GM21619 (cell line): Measurements from ENCODE around the gene FTO.

ENCODE experiments used
- ATAC-seq: cut with Tn5 transposase; IDR thresholded peaks from one replicate; pipeline ENCODE4 v1.9.1; 2021; ENCODE audit not compliant: unreplicated experiment

FTO gene

GRCh38 chr16:53780051-53780450 is 76.1 kb downstream of the FTO start:
- ATAC-seq: no peak

DNA sequence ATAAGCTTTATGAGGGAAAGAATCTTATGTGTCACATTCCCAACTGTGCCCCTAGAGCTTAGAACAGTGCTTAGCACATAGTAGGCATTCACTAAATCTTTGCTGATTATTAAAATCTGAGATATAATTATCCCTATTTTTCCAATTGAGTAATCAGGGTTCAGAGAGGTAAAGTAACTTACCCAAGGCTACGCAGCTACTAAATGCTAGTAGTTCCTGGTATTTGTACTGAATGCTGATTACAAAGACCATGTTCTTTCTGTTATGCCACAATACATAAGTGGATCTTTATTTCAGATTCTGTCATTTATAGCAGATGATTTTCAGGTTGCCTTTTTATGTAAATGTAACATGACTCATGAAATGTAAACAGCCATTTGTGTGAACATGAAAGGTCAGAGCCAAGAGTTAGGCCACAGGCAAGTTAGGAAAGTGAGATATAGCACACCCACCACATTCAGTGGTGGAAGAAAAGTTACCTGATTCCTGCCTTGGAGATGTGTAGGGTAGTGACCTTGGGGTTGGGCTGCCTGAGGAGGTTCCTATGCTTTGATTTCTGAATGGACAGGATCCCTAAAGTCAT is 77.2 kb downstream of the FTO start:
- no peak for ATAC-seq

DNA sequence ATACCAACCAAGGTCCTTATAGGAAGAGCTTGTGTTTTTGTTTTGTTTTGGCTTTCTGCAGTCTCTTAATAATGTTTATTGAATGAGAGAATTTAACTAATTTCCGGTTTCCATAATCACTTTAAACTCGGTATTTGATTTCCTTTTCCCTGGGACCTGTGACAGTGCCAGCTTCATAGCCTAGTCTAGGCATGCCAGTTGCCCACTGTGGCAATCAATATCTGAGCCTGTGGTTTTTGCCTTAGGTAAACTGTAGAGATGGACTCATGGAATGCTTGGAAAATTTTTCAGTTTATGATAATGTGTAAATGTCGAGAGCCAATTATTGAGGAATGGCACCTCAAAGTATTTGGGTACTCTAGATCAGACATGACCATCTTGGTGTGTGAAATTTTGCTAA is 78.2 kb downstream of the FTO start:
- no peak for ATAC-seq

- no peak for ATAC-seq
Observed at GRCh38 chr16:53784291-53784690, 80.3 kb downstream of the FTO start.

GRCh38 chr16:53785044-53785443 is 81.1 kb downstream of the FTO start:
- no peak for ATAC-seq

DNA sequence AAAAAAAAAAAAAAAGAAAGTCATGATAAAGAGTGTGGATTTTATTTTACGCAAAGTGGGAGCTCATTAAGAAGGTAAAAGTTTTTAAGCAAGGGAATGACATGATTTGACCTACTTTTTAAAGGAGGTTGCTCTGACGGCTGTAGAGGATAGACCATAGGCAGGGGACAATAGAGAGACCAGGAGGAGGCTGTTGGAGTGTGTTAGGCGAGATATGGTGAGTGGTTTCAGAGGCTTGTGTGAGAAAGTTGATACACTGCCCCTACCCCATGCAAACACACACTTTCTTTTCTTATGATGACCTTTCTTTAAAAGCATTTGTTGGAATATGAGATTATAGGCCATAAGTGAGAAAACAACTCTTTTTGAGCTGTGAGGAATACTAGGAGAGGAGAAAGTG is 82.0 kb downstream of the FTO start:
- no peak for ATAC-seq

GRCh38 chr16:53787423-53787822 is 83.5 kb downstream of the FTO start:
- no peak for ATAC-seq

- no peak for ATAC-seq
Observed at GRCh38 chr16:53789137-53789536, 85.2 kb downstream of the FTO start.

GRCh38 chr16:53792161-53792951 is 88.4 kb downstream of the FTO start:
- ATAC-seq: no peak

GRCh38 chr16:53803451-53803850 is 99.5 kb downstream of the FTO start:
- no peak for ATAC-seq

DNA sequence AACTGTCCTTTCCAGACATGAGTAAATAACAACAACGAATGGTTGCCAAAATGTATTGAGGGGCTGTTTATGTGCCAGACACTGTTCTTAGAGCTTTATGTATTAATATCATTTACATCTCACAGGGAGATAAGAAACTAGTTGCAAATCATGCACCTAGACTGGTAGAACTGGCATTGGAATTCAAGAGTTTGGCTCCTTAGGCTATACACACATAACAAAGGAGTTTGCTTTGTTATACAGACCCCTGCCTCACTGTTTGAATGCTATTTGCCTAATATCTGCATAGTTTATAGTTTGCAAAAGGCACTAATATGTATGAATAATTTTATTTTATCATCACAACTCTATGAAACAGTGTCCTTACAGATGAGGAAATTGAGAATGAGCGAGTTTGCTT is 100.0 kb downstream of the FTO start:
- ATAC-seq: no peak

GRCh38 chr16:53804467-53804866 is 100.5 kb downstream of the FTO start:
- ATAC-seq: no peak

- no peak for ATAC-seq
Observed at GRCh38 chr16:53805113-53805512, 101.2 kb downstream of the FTO start.

- ATAC-seq: no peak
Observed at GRCh38 chr16:53805752-53806151, 101.8 kb downstream of the FTO start.

- no peak for ATAC-seq
Observed at GRCh38 chr16:53809088-53809932, 105.4 kb downstream of the FTO start.

GRCh38 chr16:53812914-53813313 is 109.0 kb downstream of the FTO start:
- no peak for ATAC-seq

GRCh38 chr16:53814801-53815200 is 110.8 kb downstream of the FTO start:
- ATAC-seq: no peak

- ATAC-seq: no peak
Observed at GRCh38 chr16:53816211-53816836, 112.4 kb downstream of the FTO start.

GRCh38 chr16:53817117-53817755 is 113.3 kb downstream of the FTO start:
- no peak for ATAC-seq

- no peak for ATAC-seq
Observed at GRCh38 chr16:53817812-53818550, 114.0 kb downstream of the FTO start.
